SK-N-MC (cell line): ENCODE measurements around the gene AKAP1.

Experiments
- EZH2 ChIP-seq: fragments of 200-600 bp; sonication (generic); IDR thresholded peaks from one replicate; pipeline ENCODE4 v1.6.1; 2017; ENCODE audit warnings: antibody characterized with exemption
- POLR2AphosphoS5 ChIP-seq: IDR thresholded peaks from 2 replicates; pipeline ENCODE4 v1.6.1; 2012; ENCODE audit warnings: mild to moderate bottlenecking, low read depth, low read length, borderline replicate concordance

- no peak for TF ChIP-seq EZH2
- no peak for TF ChIP-seq POLR2AphosphoS5
Measured at GRCh38 chr17:57124053-57124452, 39.0 kb downstream of the AKAP1 start.
